Right cardiac atrium (tissue), 5 donors: ENCODE data around the gene PDE4D. TPM values are rescaled to one million over a fixed set of nuclear protein-coding genes. Genes with fewer than 3 reads are reported as not detected.
"Not testable (repeated sequence)": the region's sequence is repeated elsewhere in the genome, so short reads cannot be mapped to it uniquely, and the experiment has no call there.

Experiments
- ATAC-seq, 2 donors: fragments of 200-7000 bp; cut with Tn5 transposase; one replicate each; pipeline versions ENCODE4 v1.8.0 to v1.9.1; 2020; ENCODE audit warnings: moderate library complexity in 2 of 2, mild to moderate bottlenecking in 1 of 2
- DNase-seq, 3 donors: peaks; one replicate each; pipeline ENCODE4 v3.0.0-alpha.2; 2020
- H3K27ac ChIP-seq: one replicate; pipeline ENCODE4 v1.5.1; 2013; ENCODE audit warnings: mild to moderate bottlenecking, low read length, control low read depth, moderate library complexity
- H3K27me3 ChIP-seq: one replicate; pipeline ENCODE4 v1.6.1; 2013; ENCODE audit not compliant: control insufficient read depth, insufficient read depth
- H3K4me1 ChIP-seq: one replicate; pipeline ENCODE4 v1.6.1; 2013; ENCODE audit warnings: low read length; ENCODE audit not compliant: control insufficient read depth, insufficient read depth
- H3K4me3 ChIP-seq: one replicate; pipeline ENCODE4 v1.5.1; 2013; ENCODE audit warnings: low read length, control low read depth
- H3K9me3 ChIP-seq: one replicate; pipeline ENCODE4 v1.6.1; 2013; ENCODE audit warnings: low read length; ENCODE audit not compliant: control insufficient read depth
- WGBS: extraction: QIAGEN DNeasy Blood & Tissue Kit; methylation state at CpG from one replicate; pipeline ENCODE4 v1.1.7; 2013; 5-methylcytosine and 5-hydroxymethylcytosine counted together
- intact Hi-C, 4 donors: fragments of 100-400 bp; cut with DNase I; formaldehyde crosslinking; loops; one replicate each; pipeline versions ENCODE4 v1.11.0 to v1.14.0; 2022 to 2023
- polyA plus RNA-seq: library from polyadenylated mRNA; stranded (reverse); fragments of 200-250 nt; gene quantifications from one replicate; pipeline ENCODE4 v1.2.3, GENCODE V29; 2013
- total RNA-seq, 4 donors: library from RNA; stranded (reverse); fragmentation: NEBNext Ultra II Directional; extraction: Animal tissue kit (Norgen Biotek cat#: 25700); gene quantifications; one replicate each; pipeline ENCODE4 v1.2.1, GENCODE V29; 2021
- donor health status: healthy with polysubstance abuse.
- donor health status: DM: no; HTN: yes; CAD: no.
- donor health status: DM: no; HTN: no; CAD: no.
- donor health status: DM: no; HTN: yes; CAD: no; lungs with severe emphysema.
- donor health status: DM: yes; HTN: yes; CAD: no.

The PDE4D gene
- total and polyA plus RNA-seq, 5 donors: 13.2 to 104 (median 38.8) TPM

- H3K4me3 ChIP-seq: no peak overlapping the region
- peaks cover 8% of the 10 kb centered on the region for H3K4me1 ChIP-seq
- H3K27me3 ChIP-seq: no peaks in the 10 kb centered on the region
- H3K27ac ChIP-seq: no peak overlapping the region
- WGBS: 4% methylated on average over 1 of the region's 1 CpG
- intact Hi-C loops: loop anchor here in 2 of 4 donors (5.0 to 10.0 kb wide), 2 partner anchors 107 to 110 kb away; no protein-coding TSS in a partner anchor
- no peak for DNase-seq
- no peaks in the 10 kb centered on the region for H3K9me3 ChIP-seq
- peak in 1 of 2 donors; percentile 15 for ATAC-seq
Measured at GRCh38 chr5:59002162-59002825, 891.2 kb downstream of the PDE4D start.

DNA sequence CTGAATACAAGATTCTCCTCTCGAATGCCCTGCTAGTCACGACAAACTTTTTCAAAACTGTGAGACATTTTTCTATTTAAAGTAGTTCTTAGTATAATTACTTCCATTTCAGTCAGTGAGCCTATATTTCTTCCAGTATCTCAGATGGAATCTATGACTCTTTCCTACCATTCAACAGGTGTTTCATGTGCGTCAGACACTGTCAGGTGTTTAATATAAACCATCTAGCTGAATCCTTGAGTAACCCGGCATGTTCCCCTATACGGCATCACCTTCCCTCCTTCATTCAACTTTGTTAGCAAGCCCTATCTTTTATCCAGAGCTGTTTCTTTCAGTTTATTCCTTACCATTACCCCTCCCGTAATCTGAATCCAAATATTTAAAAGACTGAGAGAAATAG is 891.8 kb downstream of the PDE4D start:
- H3K4me1 ChIP-seq: peaks cover 8% of the 10 kb centered on the region

DNA sequence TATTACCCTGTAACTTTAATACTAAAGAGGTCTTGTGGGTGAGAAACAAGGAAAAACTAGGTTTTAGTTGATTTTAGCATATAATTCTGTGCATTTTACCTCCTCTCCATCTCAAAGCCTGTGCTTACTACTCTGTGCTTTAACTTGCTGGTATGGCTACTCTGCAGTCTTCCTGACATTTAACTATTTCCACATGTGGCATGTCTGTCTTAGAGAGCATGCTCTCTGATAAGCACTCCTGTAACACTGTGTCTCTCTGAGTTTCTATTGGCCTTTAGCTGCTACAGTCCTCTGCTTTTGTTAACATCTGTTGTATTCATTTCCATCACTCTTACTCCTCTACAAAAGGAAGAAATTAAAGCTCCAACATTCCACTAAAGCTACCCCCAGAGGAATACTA is 892.4 kb downstream of the PDE4D start:
- Histone ChIP-seq H3K27ac (no peak overlapping the region), H3K9me3 (no peaks in the 10 kb centered on the region), H3K4me3 (no peak overlapping the region), H3K27me3 (no peaks in the 10 kb centered on the region), H3K4me1 (peaks cover 8% of the 10 kb centered on the region)
- intact Hi-C loops: loop anchor here in 2 of 4 donors (5.0 to 10.0 kb wide), 2 partner anchors 106 to 109 kb away; no protein-coding TSS in a partner anchor
- peak in 1 of 2 donors; percentile 36 for ATAC-seq
- DNase-seq: no peak

More for the DNA sequence above, 891.8 kb downstream of the PDE4D start:
- ATAC-seq: no peak
- intact Hi-C loops: loop anchor here in 2 of 4 donors (5.0 to 10.0 kb wide), 2 partner anchors 107 to 109 kb away; no protein-coding TSS in a partner anchor
- Histone ChIP-seq H3K27me3 (no peaks in the 10 kb centered on the region), H3K4me3 (no peak overlapping the region), H3K27ac (no peak overlapping the region), H3K9me3 (no peaks in the 10 kb centered on the region)
- no peak for DNase-seq
- 92% methylated on average over 6 of the region's 6 CpGs for WGBS

- intact Hi-C loops: loop anchor here in 2 of 4 donors (5.0 to 10.0 kb wide), 2 partner anchors 105 to 108 kb away; no protein-coding TSS in a partner anchor
Measured at GRCh38 chr5:59000211-59000610, 893.3 kb downstream of the PDE4D start.

GRCh38 chr5:58999804-59000203 is 893.7 kb downstream of the PDE4D start:
- Histone ChIP-seq H3K27me3 (no peaks in the 10 kb centered on the region), H3K4me3 (no peak overlapping the region), H3K27ac (no peak overlapping the region), H3K9me3 (no peaks in the 10 kb centered on the region), H3K4me1 (peaks cover 6% of the 10 kb centered on the region)
- WGBS: 94% methylated on average over 7 of the region's 7 CpGs
- intact Hi-C loops: loop anchor here in 2 of 4 donors (5.0 to 10.0 kb wide), 2 partner anchors 105 to 108 kb away; no protein-coding TSS in a partner anchor
- peak in 1 of 3 donors; percentile 49 for DNase-seq
- peak in 1 of 2 donors; percentile 18 for ATAC-seq

More at GRCh38 chr5:59000211-59000610, 893.3 kb downstream of the PDE4D start:
- DNase-seq (no peak), ATAC-seq (no peak)
- no peaks in the 10 kb centered on the region for H3K9me3 ChIP-seq
- no peak overlapping the region for H3K27ac ChIP-seq
- peaks cover 6% of the 10 kb centered on the region for H3K4me1 ChIP-seq
- no peaks in the 10 kb centered on the region for H3K27me3 ChIP-seq
- WGBS: 96% methylated on average over 3 of the region's 3 CpGs
- H3K4me3 ChIP-seq: no peak overlapping the region

DNA sequence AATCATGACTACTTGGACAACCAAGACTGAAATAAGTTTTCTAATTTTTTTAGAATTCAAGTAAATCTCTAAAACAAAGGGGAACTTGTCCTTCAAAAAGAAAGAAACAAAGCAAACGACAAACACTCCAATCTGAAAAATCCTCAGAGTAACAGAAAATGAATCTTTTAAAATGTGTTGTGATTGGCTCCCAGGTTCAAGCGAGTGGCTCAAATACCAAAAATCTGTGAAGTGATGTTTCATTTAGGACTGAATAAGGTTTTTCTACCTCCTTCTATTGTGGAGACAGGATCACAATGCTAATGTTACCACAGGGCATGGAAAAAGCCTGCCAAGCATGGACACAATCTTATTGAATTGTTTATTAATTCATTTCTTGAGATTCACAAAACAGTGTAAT is 895.0 kb downstream of the PDE4D start:
- Histone ChIP-seq H3K27ac (no peak overlapping the region), H3K4me1 (peaks cover 6% of the 10 kb centered on the region), H3K9me3 (no peaks in the 10 kb centered on the region), H3K4me3 (no peak overlapping the region), H3K27me3 (no peaks in the 10 kb centered on the region)
- intact Hi-C loops: no loop called here
- no peak for ATAC-seq
- 77% methylated on average over 2 of the region's 2 CpGs for WGBS
- no peak for DNase-seq

DNA sequence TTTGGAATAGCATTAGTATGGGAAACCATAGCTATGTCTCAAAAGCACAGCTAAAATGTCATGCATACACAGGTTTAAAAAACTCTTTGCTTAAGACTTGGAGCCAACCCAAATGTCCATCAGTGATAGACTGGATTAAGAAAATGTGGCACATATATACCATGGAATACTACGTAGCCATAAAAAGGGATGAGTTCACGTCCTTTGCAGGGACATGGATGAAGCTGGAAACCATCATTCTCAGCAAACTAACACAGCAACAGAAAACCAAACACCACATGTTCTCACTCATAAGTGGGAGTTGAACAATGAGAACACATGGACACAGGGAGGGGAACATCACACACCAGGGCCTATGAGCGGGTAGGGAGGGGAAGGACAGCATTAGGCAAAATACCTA is 897.7 kb downstream of the PDE4D start:
- H3K4me3 ChIP-seq, H3K27me3 ChIP-seq, DNase-seq, H3K9me3 ChIP-seq, H3K4me1 ChIP-seq, intact Hi-C loops, ATAC-seq, H3K27ac ChIP-seq: not testable (repeated sequence)
- 98% methylated on average over 3 of the region's 3 CpGs for WGBS

DNA sequence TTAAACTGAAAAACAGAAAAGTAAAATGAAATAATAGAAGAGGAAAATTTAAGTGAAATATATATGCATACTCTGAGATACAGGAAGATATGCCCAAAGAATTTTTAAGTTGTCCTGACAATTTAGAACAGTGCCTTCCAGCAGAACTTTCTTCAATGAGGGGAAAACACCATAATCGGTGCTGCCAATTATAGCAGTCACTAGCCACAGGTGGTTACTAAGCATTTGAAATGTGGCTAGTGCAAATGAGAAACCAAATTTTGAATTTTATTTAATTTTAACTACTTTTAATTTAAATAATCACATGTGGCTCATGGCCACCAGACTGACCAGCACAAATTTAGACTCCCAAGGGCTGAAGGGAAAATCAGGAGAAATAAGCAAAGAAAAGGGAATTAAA is 900.1 kb downstream of the PDE4D start:
- no peak for DNase-seq
- ATAC-seq: no peak
- H3K4me3 ChIP-seq: no peak overlapping the region
- H3K27ac ChIP-seq: no peak overlapping the region
- H3K9me3 ChIP-seq: no peaks in the 10 kb centered on the region
- no peaks in the 10 kb centered on the region for H3K27me3 ChIP-seq
- 83% methylated on average over 1 of the region's 1 CpG for WGBS
- H3K4me1 ChIP-seq: no peaks in the 10 kb centered on the region
- intact Hi-C loops: no loop called here

DNA sequence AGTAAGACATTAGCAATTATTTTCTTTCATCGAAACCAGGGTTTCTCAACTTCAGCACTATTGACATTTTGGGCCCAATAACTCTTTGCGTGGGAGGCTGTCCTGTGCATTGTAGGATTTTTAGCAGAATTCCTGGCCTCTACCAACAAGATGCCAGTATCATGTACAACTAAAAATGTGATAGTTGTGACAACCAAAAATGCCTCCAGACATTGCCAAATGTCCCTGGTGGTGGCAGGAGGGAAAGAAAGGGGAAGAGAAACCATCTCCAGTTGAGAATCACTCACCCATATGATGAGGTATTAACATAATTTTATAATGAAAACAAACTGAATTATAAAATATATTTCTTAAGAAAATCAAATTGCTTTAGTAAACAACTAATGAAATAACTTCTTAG is 904.6 kb downstream of the PDE4D start:
- no peak overlapping the region for H3K4me3 ChIP-seq

DNA sequence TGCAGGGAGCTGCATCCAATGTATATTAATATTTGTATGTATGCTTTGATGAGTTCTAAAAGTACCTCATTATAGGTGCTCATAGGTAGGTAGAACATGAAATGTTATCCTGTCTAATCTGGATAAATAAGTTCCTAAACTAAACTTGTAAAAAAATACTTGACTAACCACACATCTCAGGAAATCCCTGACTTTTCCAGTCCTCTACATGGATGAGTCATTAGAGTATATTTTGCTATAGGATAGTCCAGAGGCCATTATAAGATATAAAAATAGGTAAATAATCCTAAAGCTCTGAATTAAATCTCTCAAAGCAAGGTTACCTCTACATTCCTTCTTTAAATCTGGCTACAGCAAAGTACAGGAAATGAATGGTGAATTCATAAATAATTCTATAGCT is 906.3 kb downstream of the PDE4D start:
- H3K27ac ChIP-seq: no peak overlapping the region
- ATAC-seq (no peak), DNase-seq (no peak)
- no peaks in the 10 kb centered on the region for H3K9me3 ChIP-seq
- intact Hi-C loops: no loop called here
- no peak overlapping the region for H3K4me3 ChIP-seq
- peaks cover 2% of the 10 kb centered on the region for H3K4me1 ChIP-seq
- no peaks in the 10 kb centered on the region for H3K27me3 ChIP-seq

More for the DNA sequence above, 904.6 kb downstream of the PDE4D start:
- WGBS: 95% methylated on average over 2 of the region's 2 CpGs
- no peaks in the 10 kb centered on the region for H3K9me3 ChIP-seq
- no peak overlapping the region for H3K27ac ChIP-seq
- ATAC-seq: no peak
- intact Hi-C loops: no loop called here
- H3K4me1 ChIP-seq: peaks cover 2% of the 10 kb centered on the region
- DNase-seq: no peak
- no peaks in the 10 kb centered on the region for H3K27me3 ChIP-seq

GRCh38 chr5:58986281-58986680 is 907.2 kb downstream of the PDE4D start:
- peak in 1 of 2 donors; percentile 28 for ATAC-seq
- WGBS: 64% methylated on average over 8 of the region's 8 CpGs
- peaks cover 2% of the 10 kb centered on the region for H3K4me1 ChIP-seq

More at GRCh38 chr5:58986281-58986680, 907.2 kb downstream of the PDE4D start:
- DNase-seq: no peak
- no peak overlapping the region for H3K27ac ChIP-seq
- no peaks in the 10 kb centered on the region for H3K9me3 ChIP-seq
- intact Hi-C loops: no loop called here
- no peak overlapping the region for H3K4me3 ChIP-seq
- no peaks in the 10 kb centered on the region for H3K27me3 ChIP-seq
